Endothelial cell of umbilical vein (primary cell): ENCODE results near the gene SEC62. TPM values are rescaled to one million over a fixed set of nuclear protein-coding genes. Genes with fewer than 3 reads are reported as not detected.

Source experiments
- BruUV-seq: library from RNA; stranded (reverse); fragments of 400-500 nt; replicated peaks from 2 replicates; lab custom pipeline; 2021; lab: Mats Ljungman, UMichigan
- CTCF ChIA-PET: fragments of 300-600, 350-600 bp; sonication (Branson Sonifier 250); formaldehyde crosslinking; loops from one replicate; lab custom pipeline; 2021; ENCODE audit warnings: antibody characterized with exemption, inconsistent platforms; lab: Charles Lee
- POLR2A ChIA-PET: fragments of 300-600, 350-600 bp; sonication (Branson Sonifier 250); formaldehyde crosslinking; loops from one replicate; lab custom pipeline; 2021; ENCODE audit warnings: antibody characterized with exemption, inconsistent platforms; lab: Charles Lee
- DNase-seq: peaks from one replicate; pipeline ENCODE4 v3.0.0-alpha.2; 2011; ENCODE audit warnings: low read depth, low spot score
- FAIRE-seq: peaks from 2 replicates; lab custom pipeline; 2011; peaks lifted over from hg19 to GRCh38; lab: Jason Lieb, UNC
- H2AFZ ChIP-seq: 2 replicates; pipeline ENCODE4 v1.6.0; 2012; ENCODE audit warnings: low read depth, low read length, control low read depth, inconsistent platforms
- H3K27ac ChIP-seq: 2 replicates; pipeline ENCODE4 v1.5.1; 2011; ENCODE audit warnings: low read depth, mild to moderate bottlenecking, control low read depth, low read length, moderate library complexity; ENCODE audit not compliant: insufficient read depth
- H3K27me3 ChIP-seq, 2 experiments: 2 replicates each; pipeline versions ENCODE4 v1.6.0 to v1.6.1; 2011; ENCODE audit warnings: low read length in 2 of 2, mixed read lengths in 1 of 2; ENCODE audit not compliant: control insufficient read depth in 2 of 2, insufficient read depth in 2 of 2
- H3K36me3 ChIP-seq, 2 experiments: 2 replicates in 1 of 2; 3 replicates in 1 of 2; pipeline ENCODE4 v1.5.1; 2011; ENCODE audit warnings: low read length in 2 of 2, mild to moderate bottlenecking in 1 of 2, moderate library complexity in 1 of 2; ENCODE audit not compliant: control insufficient read depth in 2 of 2, insufficient read depth in 2 of 2; ENCODE audit errors: extremely low read depth in 1 of 2
- H3K4me1 ChIP-seq: 3 replicates; pipeline ENCODE4 v1.5.1; 2011; ENCODE audit warnings: mild to moderate bottlenecking, low read length; ENCODE audit not compliant: control insufficient read depth, insufficient read depth; ENCODE audit errors: extremely low read depth
- H3K4me2 ChIP-seq: 2 replicates; pipeline ENCODE4 v1.6.1; 2011; ENCODE audit warnings: low read length, control low read depth, mixed read lengths; ENCODE audit not compliant: insufficient read depth
- H3K4me3 ChIP-seq, 3 experiments: fragments of 200-600 bp in 1 of 3; sonication (generic), shearing (Covaris generic) in 1 of 3; replicated peaks in 1 of 3; 2 replicates each; pipeline ENCODE4 v1.5.1; 2011 to 2016; ENCODE audit warnings: control low read depth in 3 of 3, low read length in 3 of 3, mild to moderate bottlenecking in 2 of 3, inconsistent platforms in 1 of 3, low read depth in 1 of 3, moderate library complexity in 1 of 3; ENCODE audit not compliant: insufficient read depth in 1 of 3
- H3K79me2 ChIP-seq: 2 replicates; pipeline ENCODE4 v1.6.0; 2012; ENCODE audit warnings: low read length, inconsistent platforms; ENCODE audit not compliant: control insufficient read depth, insufficient read depth
- H3K9ac ChIP-seq: replicated peaks from 2 replicates; pipeline ENCODE3; 2011; ENCODE audit warnings: low read length, control low read depth; ENCODE audit not compliant: insufficient read depth; ENCODE audit errors: extremely low read depth
- H3K9me1 ChIP-seq: replicated peaks from 3 replicates; pipeline ENCODE4 v1.6.0; 2011; ENCODE audit warnings: mild to moderate bottlenecking, low read length; ENCODE audit not compliant: control insufficient read depth, insufficient read depth; ENCODE audit errors: extremely low read depth
- H3K9me3 ChIP-seq: replicated peaks from 2 replicates; pipeline ENCODE4 v1.5.1; 2012; ENCODE audit warnings: low read length, inconsistent platforms; ENCODE audit not compliant: control insufficient read depth, insufficient read depth
- H4K20me1 ChIP-seq: replicated peaks from 2 replicates; pipeline ENCODE3; 2011; ENCODE audit warnings: mild to moderate bottlenecking, low read length; ENCODE audit not compliant: control insufficient read depth, insufficient read depth; ENCODE audit errors: extremely low read depth
- FOS ChIP-seq: IDR thresholded peaks from 2 replicates; pipeline ENCODE4 v1.6.1; 2011; ENCODE audit warnings: mild to moderate bottlenecking, low read length, moderate library complexity, borderline replicate concordance; ENCODE audit not compliant: insufficient read depth
- JUN ChIP-seq: IDR thresholded peaks from 2 replicates; pipeline ENCODE4 v1.6.1; 2011; ENCODE audit warnings: borderline replicate concordance, low read depth; ENCODE audit not compliant: insufficient read length, insufficient read depth
- POLR2A ChIP-seq: IDR thresholded peaks from 2 replicates; pipeline ENCODE4 v1.6.1; 2012; ENCODE audit warnings: low read depth, mild to moderate bottlenecking, control low read depth, low read length
- dilution Hi-C: fragments of 300-500 bp; cut with MboI; formaldehyde crosslinking; loops from one replicate; pipeline ENCODE4 v1.15.0; 2019; ENCODE audit warnings: low sequenced_read_pairs; ENCODE audit not compliant: extremely low pct_ligation_motif_present
- intact Hi-C: fragments of 100-400 bp; cut with micrococcal nuclease; formaldehyde crosslinking; loops from one replicate; pipeline ENCODE4 v1.10.0; 2022
- polyA plus RNA-seq, 4 experiments: library from polyadenylated mRNA; depleted of rRNA in 3 of 4; stranded (reverse) in 3 of 4; unstranded in 1 of 4; fragments of >200 nt; gene quantifications; 2 replicates each; pipeline versions ENCODE4 v1.2.1 to v1.2.3, GENCODE V29; 2011 to 2012; ENCODE audit warnings: missing spikeins in 1 of 4
- total RNA-seq: library from RNA; stranded (reverse); gene quantifications from 2 replicates; pipeline ENCODE4 v1.2.3, GENCODE V29; 2021

The SEC62 gene
- total and polyA plus RNA-seq, 2 donors (not counting 3 experiments of a cell fraction or from before 2014, with no cell fraction given) = 90.7 to 90.8 TPM

- TSS peak; percentile 66 for BruUV-seq
- peak overlapping the region; percentile 82 for H3K9ac ChIP-seq
- H3K79me2 ChIP-seq = peaks cover 39% of the 10 kb centered on the region
- FAIRE-seq (no peak), DNase-seq (no peak)
- H2AFZ ChIP-seq = peak overlapping the region; percentile 98
- H3K4me1 ChIP-seq = peaks cover 18% of the 10 kb centered on the region
- peaks cover 6% of the 10 kb centered on the region for H4K20me1 ChIP-seq
- H3K27ac ChIP-seq = peak overlapping the region; percentile 56
- no peak for TF ChIP-seq JUN
- TF ChIP-seq FOS = no peak
- no peak for TF ChIP-seq POLR2A
- peak overlapping the region; percentile 25 to 87 (median 83) for H3K4me3 ChIP-seq
- peaks cover 0 to 5% of the 10 kb centered on the region in 2 experiments for H3K36me3 ChIP-seq
- H3K9me1 ChIP-seq = no peaks in the 10 kb centered on the region
- H3K9me3 ChIP-seq = no peaks in the 10 kb centered on the region
- peak overlapping the region; percentile 80 for H3K4me2 ChIP-seq
- intact Hi-C loops = loop anchor here (1.0 to 2.0 kb wide), 3 partner anchors 153 to 201 kb away; partner anchors contain the start of genes LRRC34, LRRIQ4, MYNN and TERC
- POLR2A ChIA-PET = interaction anchor here (0.5 kb wide), 1 partner anchor 93 kb away, joined by 5 read pairs; no protein-coding TSS in a partner anchor
- CTCF ChIA-PET = interaction anchor here (0.8 to 1.7 kb wide), 4 partner anchors 11 to 104 kb away, joined by 3 to 6 read pairs (median 5); no protein-coding TSS in a partner anchor
- peaks cover 7 to 8% of the 10 kb centered on the region in 2 experiments for H3K27me3 ChIP-seq
- dilution Hi-C loops = no loop called here
These were observed 812 bp upstream of the SEC62 start for GRCh38 chr3:169965562-169966427.
